Measurements from ENCODE around the gene CDC45.

CDC45 gene

GRCh38 chr22:19509923-19510322 is 30.2 kb downstream of the CDC45 start:
- in situ Hi-C loops (cut with MboI; ENCODE audit: low sequenced_read_pairs, unreplicated experiment) = no loop called here
- TF ChIP-seq CTCF (IDR thresholded peaks at IDR 0.05; ENCODE audit: borderline replicate concordance, control extremely low read depth, extremely low read depth, insufficient read depth, missing control alignments) = no peak
- no peak for DNase-seq (ENCODE audit: low spot score)

GRCh38 chr22:19510919-19511341 is 31.2 kb downstream of the CDC45 start:
- DNase-seq (ENCODE audit: low spot score) = no peak
- TF ChIP-seq CTCF (IDR thresholded peaks at IDR 0.05; ENCODE audit: borderline replicate concordance, control extremely low read depth, extremely low read depth, insufficient read depth, missing control alignments) = no peak
- in situ Hi-C loops (cut with MboI; ENCODE audit: low sequenced_read_pairs, unreplicated experiment) = no loop called here

GRCh38 chr22:19513823-19514222 is 34.1 kb downstream of the CDC45 start:
- DNase-seq (ENCODE audit: low spot score) = no peak
- TF ChIP-seq CTCF (IDR thresholded peaks at IDR 0.05; ENCODE audit: borderline replicate concordance, control extremely low read depth, extremely low read depth, insufficient read depth, missing control alignments) = no peak
- in situ Hi-C loops (cut with MboI; ENCODE audit: low sequenced_read_pairs, unreplicated experiment) = no loop called here

GRCh38 chr22:19514831-19515565 is 35.3 kb downstream of the CDC45 start:
- in situ Hi-C loops (cut with MboI; ENCODE audit: low sequenced_read_pairs, unreplicated experiment) = no loop called here
- no peak for TF ChIP-seq CTCF (IDR thresholded peaks at IDR 0.05; ENCODE audit: borderline replicate concordance, control extremely low read depth, extremely low read depth, insufficient read depth, missing control alignments)
- no peak for DNase-seq (ENCODE audit: low spot score)

GRCh38 chr22:19515654-19516377 is 36.1 kb downstream of the CDC45 start:
- no peak for TF ChIP-seq CTCF (IDR thresholded peaks at IDR 0.05; ENCODE audit: borderline replicate concordance, control extremely low read depth, extremely low read depth, insufficient read depth, missing control alignments)
- in situ Hi-C loops (cut with MboI; ENCODE audit: low sequenced_read_pairs, unreplicated experiment) = no loop called here
- no peak for DNase-seq (ENCODE audit: low spot score)

- DNase-seq (ENCODE audit: low spot score) = no peak
- TF ChIP-seq CTCF (IDR thresholded peaks at IDR 0.05; ENCODE audit: borderline replicate concordance, control extremely low read depth, extremely low read depth, insufficient read depth, missing control alignments) = no peak
- in situ Hi-C loops (cut with MboI; ENCODE audit: low sequenced_read_pairs, unreplicated experiment) = no loop called here
These were observed 36.9 kb downstream of the CDC45 start for GRCh38 chr22:19516378-19517170.

Data from GM13976 (cell line).